Cardiac muscle cell (in vitro differentiated cells and primary cell): Measurements from ENCODE around the gene F10. TPM values are rescaled to one million over a fixed set of nuclear protein-coding genes. Genes with fewer than 3 reads are reported as not detected.

Experiments used
- DNase-seq, 2 donors: peaks; one replicate each; pipeline versions ENCODE4 v3.0.0 to v3.0.0-alpha.2; 2010 to 2017; ENCODE audit warnings: low read depth in 1 of 2, low spot score in 1 of 2
- H3K27ac ChIP-seq: fragments of 200-600 bp; sonication (generic); 2 replicates; pipeline ENCODE4 v1.5.1; 2016
- H3K27me3 ChIP-seq: fragments of 200-600 bp; sonication (generic); 2 replicates; pipeline ENCODE4 v1.6.0; 2016; ENCODE audit warnings: control low read depth
- H3K36me3 ChIP-seq: fragments of 200-600 bp; sonication (generic); 2 replicates; pipeline ENCODE4 v1.5.1; 2016; ENCODE audit warnings: control low read depth
- H3K4me1 ChIP-seq: fragments of 200-600 bp; sonication (generic); 2 replicates; pipeline ENCODE4 v1.8.1; 2017; ENCODE audit warnings: low read depth, mild to moderate bottlenecking, mixed run types
- H3K4me3 ChIP-seq: fragments of 200-600 bp; sonication (generic); 2 replicates; pipeline ENCODE4 v1.5.1; 2016; ENCODE audit warnings: mild to moderate bottlenecking
- H3K9me3 ChIP-seq: fragments of 200-600 bp; sonication (generic); 2 replicates; pipeline ENCODE4 v1.5.1; 2017; ENCODE audit warnings: low read depth, mild to moderate bottlenecking, control low read depth
- CTCF ChIP-seq: IDR thresholded peaks from 2 replicates; pipeline ENCODE4 v1.5.1; 2012; ENCODE audit warnings: low read depth, mild to moderate bottlenecking, low read length
- polyA plus RNA-seq: library from polyadenylated mRNA; unstranded; fragments of >200 nt; fragmentation: Nextera tagmentation; extraction: Ambion mirVana; gene quantifications from 2 replicates; pipeline ENCODE4 v1.2.1, GENCODE V29; 2016
- total RNA-seq: library from RNA; depleted of rRNA; stranded (reverse); fragments of >200 nt; gene quantifications from 2 replicates; pipeline ENCODE4 v1.2.3, GENCODE V29; 2016

F10 gene
- total and polyA plus RNA-seq, 2 experiments from 2014 or later, result 4.0 to 6.6 TPM

DNA sequence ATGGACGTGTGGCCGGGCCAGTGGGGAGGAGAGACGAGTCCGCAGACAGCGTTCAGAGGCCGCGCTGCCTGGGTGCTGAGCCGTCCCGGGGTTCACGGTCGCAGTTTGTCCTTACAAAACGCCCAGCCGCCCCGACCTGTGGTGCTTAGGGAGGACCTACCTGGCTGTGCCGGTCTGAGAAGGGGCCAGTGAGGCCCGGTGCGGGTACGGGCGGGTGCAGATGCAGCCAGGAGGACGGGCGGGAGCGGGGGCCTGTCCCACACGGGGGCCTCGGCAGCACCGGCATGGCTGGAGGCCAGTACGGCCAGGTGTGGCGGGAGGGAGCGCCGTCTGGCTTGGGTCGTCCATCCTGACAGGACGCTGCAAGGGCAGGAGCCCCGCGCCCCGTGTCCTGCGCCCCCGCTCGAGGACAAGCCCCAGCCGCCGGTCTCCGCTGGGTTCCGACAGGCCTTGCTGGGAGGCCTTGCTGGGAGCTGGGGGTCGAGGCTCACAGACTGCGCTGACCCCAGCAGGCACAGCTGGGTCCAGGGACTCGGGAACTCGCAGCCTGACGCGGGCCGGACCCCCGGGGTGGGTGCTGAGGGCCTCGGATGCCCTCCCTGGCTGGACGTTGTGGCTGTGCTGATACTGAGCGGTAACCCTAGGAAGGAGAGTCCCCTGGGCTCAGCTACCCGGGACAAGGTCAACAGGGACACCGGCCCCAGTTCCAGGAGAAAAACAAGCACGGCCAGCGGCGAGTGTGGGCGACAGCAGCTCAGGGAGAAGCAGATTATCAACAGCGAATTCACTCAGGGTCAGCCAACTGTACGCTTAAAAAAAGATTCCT is 30.6 kb downstream of the F10 start:
- Histone ChIP-seq H3K36me3 (no peaks in the 10 kb centered on the region), H3K4me1 (peaks cover 14% of the 10 kb centered on the region), H3K4me3 (peak overlapping the region; percentile 4), H3K27me3 (peaks cover 15% of the 10 kb centered on the region), H3K27ac (peak overlapping the region; percentile 80), H3K9me3 (no peaks in the 10 kb centered on the region)
- TF ChIP-seq CTCF, result no peak
- peak; percentile 68 to 71 for DNase-seq

DNA sequence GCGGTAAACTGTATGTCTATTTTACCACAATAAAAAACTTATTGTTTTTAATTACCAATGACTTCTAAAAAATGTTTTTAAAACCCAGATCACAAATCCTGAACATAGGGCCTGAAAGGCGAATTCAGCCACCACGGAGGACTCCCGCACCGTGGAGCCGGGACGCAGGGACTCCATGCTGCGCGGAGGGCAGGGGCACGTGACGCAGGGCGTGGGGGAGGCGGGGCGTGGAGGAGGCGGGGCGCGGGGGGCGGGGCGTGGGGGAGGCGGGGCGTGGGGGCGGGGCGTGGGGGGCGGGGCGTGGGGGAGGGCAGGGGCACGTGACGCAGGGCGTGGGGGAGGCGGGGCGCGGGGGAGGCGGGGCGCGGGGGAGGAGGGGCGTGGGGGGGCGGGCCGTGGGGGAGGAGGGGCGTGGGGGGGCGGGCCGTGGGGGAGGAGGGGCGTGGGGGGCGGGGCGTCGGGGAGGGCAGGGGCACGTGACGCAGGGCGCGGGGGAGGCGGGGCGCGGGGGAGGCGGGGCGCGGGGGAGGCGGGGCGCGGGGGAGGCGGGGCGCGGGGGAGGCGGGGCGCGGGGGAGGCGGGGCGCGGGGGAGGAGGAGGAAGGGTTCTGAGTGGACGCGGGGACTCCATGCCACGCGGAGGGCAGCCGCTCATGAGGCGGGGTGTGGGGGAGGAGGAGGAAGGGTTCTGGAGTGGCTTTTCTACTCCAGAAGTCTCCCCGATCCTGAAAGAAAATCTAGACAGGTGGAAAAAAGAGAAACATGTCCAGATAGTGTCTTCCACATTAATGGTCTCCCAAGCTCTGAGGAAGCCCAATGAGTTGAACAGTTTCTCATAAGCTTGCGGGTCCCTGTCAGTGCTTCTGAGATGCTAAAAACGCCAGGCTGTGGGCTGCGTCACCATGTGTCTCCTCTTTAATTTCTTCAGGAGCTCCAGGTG is 31.5 kb downstream of the F10 start:
- H3K27me3 ChIP-seq, result peaks cover 13% of the 10 kb centered on the region
- H3K4me3 ChIP-seq, result peak overlapping the region; percentile 24
- H3K4me1 ChIP-seq, result peaks cover 14% of the 10 kb centered on the region
- DNase-seq, result peak; percentile 78 to 80
- TF ChIP-seq CTCF, result no peak
- peak overlapping the region; percentile 80 for H3K27ac ChIP-seq
- no peaks in the 10 kb centered on the region for H3K36me3 ChIP-seq
- no peaks in the 10 kb centered on the region for H3K9me3 ChIP-seq

GRCh38 chr13:113155201-113155600 is 32.6 kb downstream of the F10 start:
- H3K4me3 ChIP-seq, result no peak overlapping the region
- DNase-seq, result no peak
- TF ChIP-seq CTCF, result no peak
- H3K36me3 ChIP-seq, result no peaks in the 10 kb centered on the region
- H3K9me3 ChIP-seq, result no peaks in the 10 kb centered on the region
- H3K27me3 ChIP-seq, result peaks cover 13% of the 10 kb centered on the region
- no peak overlapping the region for H3K27ac ChIP-seq
- H3K4me1 ChIP-seq, result peaks cover 14% of the 10 kb centered on the region

GRCh38 chr13:113155982-113156655 is 33.5 kb downstream of the F10 start:
- Histone ChIP-seq H3K4me1 (peaks cover 14% of the 10 kb centered on the region), H3K27ac (no peak overlapping the region), H3K9me3 (no peaks in the 10 kb centered on the region), H3K36me3 (no peaks in the 10 kb centered on the region), H3K27me3 (peaks cover 13% of the 10 kb centered on the region), H3K4me3 (no peak overlapping the region)
- no peak for DNase-seq
- TF ChIP-seq CTCF, result no peak

GRCh38 chr13:113157206-113157928 is 34.8 kb downstream of the F10 start:
- no peak for TF ChIP-seq CTCF
- Histone ChIP-seq H3K4me1 (peaks cover 11% of the 10 kb centered on the region), H3K4me3 (no peak overlapping the region), H3K27ac (no peak overlapping the region), H3K36me3 (no peaks in the 10 kb centered on the region), H3K9me3 (no peaks in the 10 kb centered on the region), H3K27me3 (peaks cover 5% of the 10 kb centered on the region)
- DNase-seq, result no peak
